NCI-H128 (cell line): ENCODE measurements around the gene TPD52L2.
"Not testable (repeated sequence)": the region's sequence is repeated elsewhere in the genome, so short reads cannot be mapped to it uniquely, and the experiment has no call there.

ENCODE experiments used
- DNase-seq: peaks from one replicate; lab custom pipeline; 2025; ENCODE audit not compliant: unreplicated experiment; lab: John Stamatoyannopoulos, UW

The TPD52L2 gene

DNA sequence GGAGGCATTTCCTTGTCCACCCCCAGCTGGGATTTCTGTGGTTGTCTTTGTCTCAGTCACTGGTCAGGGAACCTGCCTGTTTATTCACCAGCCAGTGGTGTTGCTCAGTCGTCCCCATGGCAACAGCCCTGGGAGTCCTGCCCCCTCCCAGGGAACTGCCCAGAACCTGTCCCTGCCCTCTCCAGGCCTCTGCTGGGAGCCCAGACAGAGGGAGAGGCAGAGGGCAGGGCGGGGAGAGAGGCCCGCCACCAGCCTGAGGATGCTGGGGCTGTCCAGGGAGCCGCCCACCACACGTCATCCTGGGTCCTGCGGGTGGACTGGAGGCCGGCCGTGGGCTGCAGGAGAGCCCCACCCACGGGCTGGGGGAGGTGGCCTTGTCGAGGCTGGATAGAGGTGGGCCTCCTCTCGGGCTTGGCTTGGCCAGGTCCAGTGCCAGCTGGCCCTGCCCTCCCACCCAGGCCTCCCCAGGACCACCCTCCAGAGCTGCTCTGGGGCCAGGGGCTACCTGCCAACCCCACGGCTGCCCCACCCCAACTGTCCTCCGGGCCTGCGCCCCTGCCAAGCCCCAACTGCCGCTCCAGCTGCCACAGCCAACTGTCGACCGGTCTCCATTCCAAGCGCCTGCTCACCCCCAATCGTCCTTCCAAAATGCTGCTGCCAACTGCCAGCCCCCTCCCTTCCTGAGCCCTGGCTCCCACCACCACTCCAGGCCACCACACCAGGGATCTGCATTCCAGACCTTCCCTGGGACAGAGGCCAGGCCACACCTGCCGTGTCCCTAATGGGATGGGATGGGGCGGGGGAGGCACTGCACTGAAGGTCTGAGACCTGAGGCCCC, 29.8 kb upstream of the TPD52L2 start:
- DNase-seq, result peak; percentile 22

DNA sequence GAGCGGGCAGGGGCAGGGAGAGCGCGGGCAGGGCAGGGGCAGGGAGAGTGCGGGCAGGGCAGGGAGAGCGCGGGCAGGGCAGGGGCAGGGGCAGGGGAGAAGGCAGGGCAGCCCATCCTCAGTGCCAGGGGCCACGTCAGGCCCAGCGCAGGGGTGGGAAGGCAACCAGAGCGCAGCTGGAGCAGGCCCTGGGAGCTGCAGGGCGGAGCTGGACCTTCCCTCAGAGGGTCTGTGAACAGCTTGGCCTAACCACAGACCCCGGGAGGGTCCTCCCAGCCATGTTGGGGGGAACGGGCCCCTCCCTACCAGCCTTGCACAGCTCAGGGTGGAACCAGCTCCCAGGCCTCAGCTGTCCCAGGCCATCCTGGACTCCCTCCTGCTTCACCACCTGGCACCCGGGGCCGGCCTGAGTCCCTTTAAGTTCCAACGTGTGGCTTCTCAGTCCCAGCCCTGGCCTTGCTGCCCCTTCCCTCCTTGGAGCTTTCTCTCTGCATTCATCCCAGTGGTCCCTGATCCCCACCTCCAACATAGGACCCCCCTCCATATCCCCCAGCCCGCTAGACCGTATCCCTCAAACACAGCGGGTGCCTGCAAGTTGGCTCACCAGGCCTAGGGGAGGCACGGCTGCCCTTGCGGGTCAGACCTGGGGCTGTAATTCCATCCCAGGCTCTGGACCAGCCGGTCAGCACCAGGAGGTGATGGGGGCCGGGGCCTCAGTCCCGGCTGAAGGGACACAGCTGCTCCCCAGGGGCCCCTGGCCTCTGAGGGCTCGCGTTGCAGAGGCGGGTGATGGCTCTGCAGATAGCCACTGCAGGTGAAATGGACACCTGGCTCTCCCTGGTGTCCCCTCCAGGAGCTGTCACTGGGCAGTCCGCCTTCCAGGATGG, 28.4 kb upstream of the TPD52L2 start:
- no peak for DNase-seq

DNA sequence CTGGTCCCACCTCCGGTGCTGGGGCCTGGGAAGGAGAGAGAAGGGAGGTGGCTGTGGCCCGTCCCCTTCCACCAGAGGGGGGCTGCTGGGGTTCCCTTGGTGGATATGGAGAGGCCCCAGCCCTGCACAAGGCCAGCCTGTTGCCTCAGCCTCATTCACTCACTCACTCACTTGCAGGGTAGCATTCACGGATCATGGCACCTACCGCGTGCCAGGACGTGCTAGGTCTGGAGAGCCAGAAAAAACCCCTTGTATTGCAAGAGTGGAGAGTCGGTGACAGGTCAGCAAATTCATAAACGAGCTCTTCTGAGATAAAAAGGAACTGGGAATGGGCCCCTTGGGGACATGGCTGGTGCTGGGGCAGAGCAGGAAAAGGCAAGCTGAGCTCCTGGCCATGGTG, 27.6 kb upstream of the TPD52L2 start:
- no peak for DNase-seq

DNA sequence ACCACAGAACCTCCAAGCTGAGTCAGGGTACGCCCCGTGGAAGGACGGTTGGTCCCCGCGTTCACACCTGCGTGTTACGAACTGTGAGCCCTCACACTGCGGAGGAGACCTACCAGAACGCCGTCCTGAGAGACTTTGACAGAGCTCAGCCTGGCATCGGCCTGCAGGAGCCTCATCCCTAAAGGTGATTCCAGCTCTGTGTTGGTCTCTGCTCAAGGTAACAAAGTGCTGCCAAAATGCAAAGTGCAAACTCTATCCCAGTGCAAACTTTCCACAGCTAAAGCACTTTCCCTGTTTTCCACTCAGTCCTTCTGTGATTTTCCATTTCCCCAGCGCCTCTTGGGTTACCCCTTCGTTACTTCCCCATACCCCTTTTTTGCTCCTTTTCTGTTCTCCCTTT, 25.4 kb upstream of the TPD52L2 start:
- no peak for DNase-seq

DNA sequence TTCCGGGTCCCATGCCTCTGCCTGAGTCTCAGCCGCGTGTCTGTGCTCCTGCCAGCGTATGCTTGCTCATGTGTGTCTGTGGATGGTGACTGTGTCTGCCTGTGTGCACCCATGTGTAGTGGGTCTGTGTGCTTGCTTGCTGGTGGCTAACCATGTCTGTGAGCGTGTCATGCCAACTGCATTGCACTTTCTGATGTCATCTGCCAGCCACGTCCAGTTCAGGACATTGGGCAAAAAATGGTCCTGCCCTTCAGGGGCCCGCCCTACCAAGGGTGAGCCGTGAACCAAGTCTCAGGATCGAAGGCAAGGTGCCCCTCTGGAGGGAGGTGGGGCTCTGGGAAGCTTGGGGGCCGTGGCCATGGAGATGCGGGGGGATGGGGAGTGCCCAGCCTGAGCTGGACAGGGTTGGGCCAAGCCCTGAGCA, 24.7 kb upstream of the TPD52L2 start:
- no peak for DNase-seq

DNA sequence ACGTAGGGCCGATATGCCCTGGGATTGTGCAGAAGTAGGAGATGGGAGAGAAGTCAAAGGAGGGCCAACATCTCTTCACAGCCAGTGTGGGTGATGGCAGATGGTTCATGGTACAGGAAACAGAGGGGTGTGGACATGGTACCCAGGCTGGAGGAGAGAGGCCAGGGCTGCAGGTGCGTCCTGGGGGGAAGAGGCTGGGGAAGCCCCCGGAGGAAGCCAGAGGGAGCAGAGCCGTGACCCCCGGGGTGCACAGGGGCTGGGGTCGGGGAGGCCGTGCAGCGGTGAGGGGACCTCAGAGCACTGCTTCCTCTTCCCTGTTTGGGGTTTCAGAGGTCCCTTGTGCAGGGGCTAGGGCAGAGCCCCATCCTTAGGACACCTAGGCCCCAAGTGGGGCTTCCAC, 22.8 kb upstream of the TPD52L2 start:
- DNase-seq, result no peak

DNA sequence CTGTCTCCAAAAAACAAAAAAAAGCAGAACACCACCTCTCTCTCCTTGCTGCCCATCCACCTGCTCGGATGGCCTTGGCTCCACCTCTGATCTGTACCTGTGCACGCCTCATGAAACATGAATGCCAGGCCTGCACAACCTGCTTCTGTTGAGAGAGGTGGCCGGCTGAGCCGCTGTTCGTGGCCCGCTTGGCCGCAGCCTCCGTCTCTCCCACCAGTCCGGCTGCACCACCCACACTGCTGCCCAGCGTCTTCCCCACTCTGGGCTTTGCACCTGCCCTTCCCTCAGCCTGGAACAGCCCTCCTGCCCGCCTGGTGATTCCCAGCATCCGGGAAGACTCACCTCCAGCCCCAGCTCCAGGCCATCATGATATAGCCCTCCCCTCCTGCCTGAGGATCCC, 21.8 kb upstream of the TPD52L2 start:
- DNase-seq, result no peak

DNA sequence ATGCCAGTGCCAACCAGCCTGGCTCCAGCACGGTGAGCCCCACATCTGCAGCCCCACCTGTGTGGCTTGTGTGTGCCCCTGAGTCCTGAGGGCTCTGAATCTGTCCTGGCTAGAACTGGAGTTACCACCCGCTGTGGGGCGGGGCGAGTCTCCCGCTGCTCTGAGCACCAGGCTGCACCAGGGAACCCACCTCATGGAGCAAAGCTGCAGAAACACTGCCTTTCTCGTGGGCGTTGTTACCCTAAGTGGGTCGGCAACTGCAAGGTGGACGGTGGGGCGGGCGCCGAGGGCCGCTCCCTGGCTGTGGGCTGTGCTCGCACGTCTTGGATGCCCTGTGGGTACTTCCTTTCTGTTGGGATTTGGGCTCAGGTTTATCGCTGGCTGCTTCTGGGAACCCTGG, 21.3 kb upstream of the TPD52L2 start:
- no peak for DNase-seq

DNA sequence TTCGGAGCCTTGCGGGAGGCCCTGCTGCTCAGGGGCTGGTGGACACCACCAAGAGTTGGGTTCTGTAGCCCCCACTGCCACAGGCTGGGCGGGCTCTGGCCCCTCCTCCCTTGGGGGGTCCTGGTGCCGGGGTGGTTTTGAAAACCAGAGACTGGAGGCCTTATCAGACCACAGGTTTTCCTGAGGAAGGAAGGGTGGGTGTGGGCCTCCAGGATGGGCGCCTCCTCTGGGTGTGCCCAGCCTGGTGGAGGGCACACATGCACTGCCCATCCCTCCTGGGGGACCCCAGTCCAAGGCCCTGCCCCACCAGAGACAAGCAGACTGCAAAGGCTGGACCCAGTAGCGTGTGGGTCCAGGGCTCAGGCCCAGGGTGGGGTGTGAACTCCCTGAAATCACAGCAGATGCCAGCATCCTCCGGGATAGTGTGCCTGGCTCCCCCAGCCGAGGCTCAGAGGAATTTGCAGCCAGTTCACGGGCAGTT, 20.5 kb upstream of the TPD52L2 start:
- no peak for DNase-seq

DNA sequence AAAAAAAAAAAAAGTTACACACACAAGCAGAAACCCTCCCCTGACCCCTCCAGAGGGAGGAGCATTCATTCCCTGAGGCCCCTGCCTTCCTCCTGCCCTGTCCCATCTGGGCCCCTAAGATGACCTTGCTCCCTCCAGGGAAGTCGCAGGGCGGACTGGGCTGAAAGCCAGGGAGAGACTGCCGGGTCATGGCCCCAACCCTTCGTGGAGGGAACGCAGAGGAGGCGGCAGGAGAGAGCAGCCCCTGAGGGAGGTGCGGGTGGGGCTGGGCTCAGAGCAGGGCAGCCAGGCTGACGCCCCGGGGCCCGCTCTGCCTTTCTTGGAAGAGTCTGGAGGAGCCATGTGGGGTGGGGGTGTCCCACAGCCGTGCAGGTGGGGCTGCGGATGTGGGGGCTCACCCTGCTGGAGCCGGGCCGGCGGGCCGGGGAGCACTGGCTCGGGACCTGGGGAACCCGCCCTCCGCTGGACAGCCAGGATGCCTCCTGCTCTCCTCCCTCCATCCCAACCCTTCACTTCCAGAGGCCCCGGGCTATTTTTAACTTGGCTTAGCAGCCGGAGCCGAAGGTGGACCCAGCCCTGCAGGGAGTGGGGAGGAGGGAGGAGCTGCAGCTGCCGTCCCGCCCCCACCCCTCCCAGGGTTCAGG, 18.8 kb upstream of the TPD52L2 start:
- no peak for DNase-seq

DNA sequence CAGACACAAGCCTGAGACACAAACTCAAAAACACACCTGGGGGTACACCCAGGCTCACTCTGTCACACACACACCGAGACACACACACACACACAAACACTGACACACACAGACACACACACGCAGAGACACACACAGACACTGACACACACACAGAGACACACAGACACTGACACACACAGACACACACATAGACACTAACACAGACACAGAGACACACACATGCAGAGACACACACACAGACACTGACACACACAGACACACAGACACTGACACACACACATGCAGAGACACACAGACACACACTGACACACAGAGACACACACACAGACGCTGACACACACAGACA, 18.2 kb upstream of the TPD52L2 start:
- DNase-seq, result no peak

DNA sequence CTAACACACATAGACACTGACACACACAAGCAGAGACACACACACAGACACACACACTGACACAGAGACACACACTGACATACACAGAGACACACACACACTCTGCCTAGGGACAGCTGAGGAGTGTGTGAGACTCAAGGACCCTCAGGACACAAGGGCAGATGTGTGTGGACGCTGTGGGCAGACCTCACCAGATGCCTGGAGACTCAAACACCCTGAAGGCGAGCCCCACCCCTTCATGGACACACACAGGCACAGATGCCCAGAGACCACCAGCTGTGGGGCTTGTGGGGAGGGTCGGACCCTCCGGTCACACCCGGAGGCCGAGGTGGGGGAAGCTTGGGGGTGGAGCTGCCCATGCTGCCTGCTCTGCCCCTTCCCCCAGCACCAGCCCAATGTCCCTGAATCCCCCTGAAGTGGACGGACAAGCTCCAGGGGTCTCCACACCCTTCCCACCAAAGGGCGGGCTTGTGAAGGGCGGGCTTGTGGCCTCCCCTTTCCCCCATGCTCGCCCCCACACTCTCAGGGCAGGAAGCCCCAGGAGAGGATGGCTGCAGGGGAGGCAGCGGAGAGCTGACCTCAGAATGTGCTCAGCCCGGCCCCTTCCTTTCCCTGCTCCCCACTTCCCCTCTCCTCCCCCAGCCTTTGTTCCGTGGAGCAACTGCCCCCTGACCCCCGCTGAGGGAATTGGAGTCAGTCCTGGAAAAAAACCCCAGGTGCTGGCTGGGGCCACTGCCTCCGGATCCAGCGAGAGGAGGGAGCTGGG, 17.6 kb upstream of the TPD52L2 start:
- no peak for DNase-seq

DNA sequence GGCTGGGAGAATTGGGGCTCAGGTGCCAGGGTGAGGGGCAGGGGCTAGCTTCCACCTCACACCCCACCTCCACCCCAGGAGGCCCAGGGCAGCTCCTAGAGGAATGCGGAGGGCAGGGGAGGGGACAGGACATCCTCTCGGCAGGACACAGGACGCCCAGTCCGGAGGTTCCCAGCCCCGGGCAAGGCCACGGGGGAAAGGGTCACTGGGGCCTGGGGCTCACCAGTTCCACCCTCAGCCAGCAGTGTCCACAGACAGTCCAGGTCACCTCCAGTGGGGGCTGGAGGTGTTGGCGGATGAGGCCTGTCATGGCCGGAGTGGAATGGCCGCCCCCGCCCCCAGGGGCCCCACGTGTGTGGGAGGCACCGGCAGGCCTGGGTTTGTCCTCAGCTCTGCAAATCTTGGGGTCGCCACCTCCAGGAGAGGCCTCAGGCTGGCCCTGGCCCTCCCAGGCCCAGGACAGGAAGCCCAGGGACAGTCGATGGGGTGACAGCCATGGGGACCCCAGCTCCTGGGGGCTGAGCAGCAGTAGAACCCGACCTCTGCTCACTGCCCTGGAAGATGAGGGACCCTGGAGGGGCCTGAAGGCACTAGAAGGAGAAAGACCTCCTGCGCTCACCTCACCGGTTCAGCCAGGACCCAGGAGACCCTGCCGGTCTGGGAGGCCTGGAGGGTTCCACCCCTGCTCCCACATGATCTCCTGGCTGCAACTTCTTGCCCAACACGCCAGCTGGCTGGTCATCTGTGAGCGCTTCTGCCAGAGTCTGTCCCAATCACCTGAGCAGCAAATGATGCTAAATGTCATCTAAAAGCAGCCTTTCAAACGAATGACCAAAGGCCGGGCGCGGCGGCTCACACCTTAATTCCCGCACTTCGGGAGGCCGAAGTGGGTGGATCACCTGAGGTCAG, 16.8 kb upstream of the TPD52L2 start:
- no peak for DNase-seq

DNA sequence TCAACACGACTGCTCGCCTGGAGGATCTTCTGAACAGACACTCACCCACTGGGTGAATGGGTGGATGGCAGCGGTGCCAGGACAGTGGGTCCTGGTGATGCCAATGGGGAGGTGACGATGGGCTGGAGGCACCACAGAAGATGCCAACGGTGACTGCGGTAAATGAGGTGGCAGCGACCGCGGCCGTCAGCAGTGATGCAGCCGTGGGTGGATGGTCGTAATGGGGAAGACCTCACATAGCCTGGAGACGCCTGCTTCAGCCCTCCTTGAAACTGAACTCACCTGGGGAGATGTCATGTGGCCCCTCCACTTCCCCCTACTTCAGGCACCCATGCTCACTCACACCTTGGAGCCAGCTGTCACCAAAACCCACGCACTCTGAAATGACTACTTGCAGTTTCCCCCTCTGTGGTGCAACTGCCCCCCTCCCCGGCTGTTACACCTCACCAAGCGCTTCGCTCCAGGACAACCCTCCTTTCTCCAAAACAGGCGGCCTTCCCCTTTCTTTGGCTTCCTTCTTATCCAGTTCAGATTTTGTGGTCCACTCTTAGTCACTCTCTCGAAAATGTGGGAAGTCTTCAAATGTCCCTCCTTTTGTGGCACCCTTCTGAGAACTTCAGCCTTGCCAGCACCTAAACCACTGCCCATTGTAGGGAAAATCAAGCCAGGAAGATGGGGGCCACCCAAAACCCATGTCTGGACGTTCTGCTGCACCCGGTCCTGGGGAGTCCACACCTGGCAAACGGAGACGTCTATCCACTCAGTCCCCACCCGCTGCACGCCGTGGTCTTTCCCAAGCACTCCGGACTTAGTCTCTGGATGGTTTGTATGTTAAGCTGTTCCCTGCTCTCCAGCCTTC, 14.2 kb upstream of the TPD52L2 start:
- no peak for DNase-seq

DNA sequence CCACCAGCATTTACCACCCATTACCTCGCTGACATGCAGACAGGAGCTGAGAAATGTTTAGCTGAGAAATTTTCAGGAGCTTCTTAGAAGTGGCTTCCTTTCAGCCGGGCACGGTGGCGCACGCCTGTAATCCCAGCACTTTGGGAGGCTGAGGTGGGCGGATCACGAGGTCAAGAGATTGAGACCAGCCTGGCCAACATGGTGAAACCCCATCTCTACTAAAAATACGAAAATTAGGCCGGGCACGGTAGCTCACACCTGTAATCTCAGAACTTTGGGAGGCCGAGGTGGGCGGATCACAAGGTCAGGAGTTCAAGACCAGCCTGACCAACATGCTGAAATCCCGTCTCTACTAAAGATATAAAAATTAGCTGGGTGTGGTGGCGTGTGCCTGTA, 13.5 kb upstream of the TPD52L2 start:
- DNase-seq, result not testable (repeated sequence)

DNA sequence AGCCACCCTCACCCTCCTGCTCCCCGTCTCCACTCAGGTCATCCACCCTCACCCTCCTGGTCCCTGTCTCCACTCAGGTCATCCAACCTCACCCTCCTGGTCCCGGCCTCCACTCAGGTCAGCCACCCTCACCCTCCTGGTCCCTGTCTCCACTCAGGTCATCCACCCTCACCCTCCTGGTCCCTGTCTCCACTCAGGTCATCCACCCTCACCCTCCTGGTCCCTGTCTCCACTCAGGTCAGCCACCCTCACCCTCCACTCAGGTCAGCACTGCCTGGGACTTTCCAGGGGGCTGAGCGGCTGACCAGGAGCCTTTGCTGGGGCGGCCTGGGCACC, 11.4 kb upstream of the TPD52L2 start:
- DNase-seq, result not testable (repeated sequence)

DNA sequence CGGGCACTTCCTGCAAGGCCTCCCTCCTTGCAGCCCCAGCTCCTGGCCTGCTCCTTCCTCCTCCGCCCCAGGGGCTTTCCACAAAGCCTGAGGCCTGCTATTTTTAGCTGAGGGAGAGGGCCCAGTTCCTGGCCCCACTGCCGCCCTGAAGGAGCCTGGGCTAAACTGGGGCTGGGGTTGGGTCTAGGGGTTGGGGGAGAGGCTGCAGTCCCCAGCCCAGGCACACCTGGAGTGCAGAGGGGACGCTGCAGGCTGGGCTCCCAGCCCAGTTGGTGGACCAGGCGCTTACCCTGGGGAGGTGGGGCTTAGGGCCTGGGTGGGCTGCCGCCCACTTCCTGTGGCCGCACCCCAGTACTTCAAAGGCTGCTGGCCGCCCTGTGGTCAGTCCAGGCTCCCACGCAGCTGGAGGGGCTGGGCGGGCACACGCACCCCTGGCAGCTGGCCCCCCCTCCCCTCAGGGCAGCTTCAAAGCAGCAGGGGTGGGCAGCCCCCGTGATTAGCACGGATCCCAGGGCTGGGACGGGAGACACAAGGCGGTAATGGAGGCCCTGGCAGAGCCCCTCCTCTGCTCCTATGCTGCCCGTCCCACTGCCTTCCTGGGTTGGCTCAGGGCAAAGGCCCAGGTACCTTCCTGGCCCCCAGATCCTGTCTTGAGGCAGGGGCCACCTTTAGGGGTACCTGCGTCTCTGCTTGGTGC, 10.9 kb upstream of the TPD52L2 start:
- DNase-seq, result no peak

DNA sequence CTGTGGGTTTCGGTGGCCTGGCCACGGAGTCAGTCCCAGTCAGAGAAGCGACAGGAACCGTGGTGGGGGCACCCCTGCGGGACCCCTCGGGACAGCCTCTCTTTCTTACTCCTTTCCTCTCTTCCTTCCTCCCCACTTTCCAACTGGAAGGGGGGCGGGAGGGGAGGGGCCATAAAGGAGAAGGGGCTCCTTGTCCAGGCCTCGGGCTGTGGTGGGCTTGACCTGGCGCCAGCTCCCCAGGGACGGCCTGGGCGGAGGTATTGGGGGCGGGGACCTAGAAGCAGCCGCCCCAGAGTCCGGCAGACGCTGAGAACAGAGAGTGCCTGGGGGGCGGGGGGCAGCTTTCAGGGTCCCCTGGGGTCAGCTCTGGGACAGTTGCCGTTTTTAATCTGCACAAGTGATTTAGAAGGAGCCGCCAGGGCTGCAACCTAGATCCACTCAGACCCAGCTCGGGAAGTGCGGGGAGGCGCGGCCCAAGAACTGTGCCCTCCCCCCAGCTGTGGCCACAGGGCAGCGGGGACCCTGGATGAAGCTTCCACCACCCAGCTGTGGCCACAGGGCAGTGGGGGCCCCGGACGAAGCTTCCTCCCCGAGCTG, 10.2 kb upstream of the TPD52L2 start:
- DNase-seq, result no peak
